Measurements from ENCODE around the gene IFT57.

IFT57 gene

GRCh38 chr3:108127301-108127988 lies 94.8 kb downstream of the IFT57 start:
- DNase-seq (ENCODE audit: low read depth in 3 of 3, low spot score in 1 of 3) = peak; percentile 24 to 44 (median 24)

GRCh38 chr3:108126348-108126747 lies 95.9 kb downstream of the IFT57 start:
- DNase-seq (ENCODE audit: low read depth in 3 of 3, low spot score in 1 of 3) = no peak

- peak; percentile 18 to 33 (median 31) for DNase-seq (ENCODE audit: low read depth in 3 of 3, low spot score in 1 of 3)
Observed at GRCh38 chr3:108125550-108126071, 96.6 kb downstream of the IFT57 start.

GRCh38 chr3:108125153-108125543 lies 97.1 kb downstream of the IFT57 start:
- DNase-seq (ENCODE audit: low read depth in 3 of 3, low spot score in 1 of 3) = no peak

GRCh38 chr3:108124337-108125152 lies 97.7 kb downstream of the IFT57 start:
- DNase-seq (ENCODE audit: low read depth in 3 of 3, low spot score in 1 of 3) = peak; percentile 39 to 43 (median 41)

GRCh38 chr3:108123326-108123725 lies 98.9 kb downstream of the IFT57 start:
- no peak for DNase-seq (ENCODE audit: low read depth in 3 of 3, low spot score in 1 of 3)

GRCh38 chr3:108122276-108122675 lies 99.9 kb downstream of the IFT57 start:
- no peak for DNase-seq (ENCODE audit: low read depth in 3 of 3, low spot score in 1 of 3)

- DNase-seq (ENCODE audit: low read depth in 3 of 3, low spot score in 1 of 3) = no peak
Observed at GRCh38 chr3:108119398-108120104, 102.7 kb downstream of the IFT57 start.

GRCh38 chr3:108118038-108118768 lies 104.0 kb downstream of the IFT57 start:
- DNase-seq (ENCODE audit: low read depth in 3 of 3, low spot score in 1 of 3) = no peak

- DNase-seq (ENCODE audit: low read depth in 3 of 3, low spot score in 1 of 3) = no peak
Observed at GRCh38 chr3:108117241-108117775, 104.9 kb downstream of the IFT57 start.

GRCh38 chr3:108114423-108115065 lies 107.7 kb downstream of the IFT57 start:
- DNase-seq (ENCODE audit: low read depth in 3 of 3, low spot score in 1 of 3) = no peak

- no peak for DNase-seq (ENCODE audit: low read depth in 3 of 3, low spot score in 1 of 3)
Observed at GRCh38 chr3:108113975-108114374, 108.2 kb downstream of the IFT57 start.

- no peak for DNase-seq (ENCODE audit: low read depth in 3 of 3, low spot score in 1 of 3)
Observed at GRCh38 chr3:108110934-108111333, 111.3 kb downstream of the IFT57 start.

All from stimulated activated CD4-positive, alpha-beta T cell treated with anti-CD3 and anti-CD28 coated beads, TNF-alpha, amount 100 ng/mL, for 1 hour (primary cell).